GM21526 (cell line): ENCODE measurements around the gene EHMT1.
"Not testable (repeated sequence)": the region's sequence is repeated elsewhere in the genome, so short reads cannot be mapped to it uniquely, and the experiment has no call there.

Experiments used
- ATAC-seq: cut with Tn5 transposase; IDR thresholded peaks from one replicate; pipeline ENCODE4 v1.9.1; 2021; ENCODE audit warnings: moderate library complexity; ENCODE audit not compliant: unreplicated experiment, low FRiP score

Gene EHMT1

GRCh38 chr9:137777761-137778160 is 159.0 kb downstream of the EHMT1 start:
- ATAC-seq, result no peak

GRCh38 chr9:137778336-137778735 is 159.5 kb downstream of the EHMT1 start:
- ATAC-seq, result no peak

GRCh38 chr9:137778914-137779313 is 160.1 kb downstream of the EHMT1 start:
- ATAC-seq, result no peak

- not testable (repeated sequence) for ATAC-seq
Measured at GRCh38 chr9:137780031-137780430, 161.2 kb downstream of the EHMT1 start.

- no peak for ATAC-seq
Measured at GRCh38 chr9:137781906-137782585, 163.2 kb downstream of the EHMT1 start.

- ATAC-seq, result no peak
Measured at GRCh38 chr9:137783521-137783920, 164.7 kb downstream of the EHMT1 start.

- no peak for ATAC-seq
Measured at GRCh38 chr9:137784046-137784445, 165.2 kb downstream of the EHMT1 start.

- no peak for ATAC-seq
Measured at GRCh38 chr9:137784641-137785513, 166.1 kb downstream of the EHMT1 start.

GRCh38 chr9:137785704-137786161 is 166.9 kb downstream of the EHMT1 start:
- ATAC-seq, result no peak

- no peak for ATAC-seq
Measured at GRCh38 chr9:137786511-137786920, 167.7 kb downstream of the EHMT1 start.

- ATAC-seq, result no peak
Measured at GRCh38 chr9:137787381-137787780, 168.6 kb downstream of the EHMT1 start.

GRCh38 chr9:137787786-137788505 is 169.1 kb downstream of the EHMT1 start:
- ATAC-seq, result no peak

GRCh38 chr9:137788561-137789294 is 169.9 kb downstream of the EHMT1 start:
- ATAC-seq, result no peak

- no peak for ATAC-seq
Measured at GRCh38 chr9:137789295-137789895, 170.6 kb downstream of the EHMT1 start.

- no peak for ATAC-seq
Measured at GRCh38 chr9:137791947-137792346, 173.1 kb downstream of the EHMT1 start.

GRCh38 chr9:137793196-137793841 is 174.5 kb downstream of the EHMT1 start:
- no peak for ATAC-seq

- ATAC-seq, result no peak
Measured at GRCh38 chr9:137795156-137795666, 176.4 kb downstream of the EHMT1 start.

- no peak for ATAC-seq
Measured at GRCh38 chr9:137797206-137798120, 178.7 kb downstream of the EHMT1 start.
